UCSD-AML1 (cell line): Measurements from ENCODE around the gene SPACA7.
"Not testable (repeated sequence)": the region's sequence is repeated elsewhere in the genome, so short reads cannot be mapped to it uniquely, and the experiment has no call there.

ENCODE experiments used
- DNase-seq: peaks from one replicate; lab custom pipeline; 2025; ENCODE audit not compliant: unreplicated experiment; lab: John Stamatoyannopoulos, UW

The SPACA7 gene

DNA sequence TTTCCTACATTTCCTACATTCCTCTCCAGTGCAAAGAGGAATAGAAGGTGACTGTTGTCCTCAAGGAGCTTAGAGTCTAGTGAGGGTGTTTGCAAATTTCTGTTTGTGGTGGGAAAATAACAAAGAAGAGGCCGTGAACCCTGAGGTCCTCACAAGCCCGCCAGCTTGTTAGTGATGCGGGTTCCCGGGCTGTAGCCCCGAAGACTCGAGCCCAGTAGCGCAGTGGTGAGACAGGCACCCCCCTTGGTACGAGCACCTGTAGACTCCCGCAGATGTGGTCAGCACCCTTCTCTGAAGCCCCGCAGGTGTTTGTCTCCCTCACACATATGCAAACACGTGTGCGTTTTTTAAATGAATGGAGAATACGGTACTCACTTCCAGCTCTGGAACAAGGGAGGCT is 26.5 kb upstream of the SPACA7 start:
- no peak for DNase-seq

DNA sequence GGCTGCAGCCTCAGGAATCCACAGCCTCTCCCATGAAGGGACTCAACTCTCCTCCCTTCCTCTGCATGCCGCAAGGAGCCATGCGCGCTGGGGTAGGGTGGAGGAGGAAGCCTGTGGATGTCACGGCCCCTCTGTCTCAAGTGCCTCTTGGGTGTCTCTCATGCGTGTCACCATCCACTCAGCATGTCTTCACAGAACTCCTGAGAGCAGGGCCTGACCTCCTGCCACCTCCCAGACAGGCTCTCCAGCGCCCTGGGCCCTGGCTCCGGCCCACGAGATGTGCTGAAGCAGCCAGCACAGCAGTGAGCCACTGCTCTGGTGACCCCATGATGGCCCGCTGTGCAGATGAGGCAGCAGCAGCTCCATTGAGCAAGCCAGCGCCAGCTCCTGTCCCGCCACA is 25.9 kb upstream of the SPACA7 start:
- no peak for DNase-seq

GRCh38 chr13:112351825-112352224 is 24.3 kb upstream of the SPACA7 start:
- no peak for DNase-seq

DNA sequence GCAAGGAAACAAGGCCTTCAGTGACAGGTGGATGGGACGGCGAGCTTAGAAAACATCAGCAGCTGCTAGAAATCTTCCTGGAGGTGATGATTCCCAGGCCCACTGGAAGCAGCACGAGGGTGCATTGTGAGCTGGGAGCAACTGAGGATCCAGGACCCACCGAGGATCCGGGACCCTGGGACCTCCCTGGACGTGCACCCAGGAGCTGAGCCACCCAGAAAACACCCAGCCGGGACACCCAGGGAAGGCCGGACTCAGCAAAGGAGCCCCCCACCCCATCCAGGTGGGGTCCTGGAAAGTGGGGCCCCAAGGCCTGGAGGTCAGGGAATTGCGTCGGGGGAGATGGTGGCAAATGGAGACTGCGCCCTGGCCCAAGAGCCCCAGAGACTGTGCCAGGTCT is 22.3 kb upstream of the SPACA7 start:
- DNase-seq: no peak

- DNase-seq: no peak
Observed at GRCh38 chr13:112354330-112355273, 21.6 kb upstream of the SPACA7 start.

- no peak for DNase-seq
Observed at GRCh38 chr13:112355274-112355838, 20.8 kb upstream of the SPACA7 start.

- DNase-seq: no peak
Observed at GRCh38 chr13:112356190-112356589, 20.0 kb upstream of the SPACA7 start.

GRCh38 chr13:112358156-112358555 is 18.0 kb upstream of the SPACA7 start:
- no peak for DNase-seq

DNA sequence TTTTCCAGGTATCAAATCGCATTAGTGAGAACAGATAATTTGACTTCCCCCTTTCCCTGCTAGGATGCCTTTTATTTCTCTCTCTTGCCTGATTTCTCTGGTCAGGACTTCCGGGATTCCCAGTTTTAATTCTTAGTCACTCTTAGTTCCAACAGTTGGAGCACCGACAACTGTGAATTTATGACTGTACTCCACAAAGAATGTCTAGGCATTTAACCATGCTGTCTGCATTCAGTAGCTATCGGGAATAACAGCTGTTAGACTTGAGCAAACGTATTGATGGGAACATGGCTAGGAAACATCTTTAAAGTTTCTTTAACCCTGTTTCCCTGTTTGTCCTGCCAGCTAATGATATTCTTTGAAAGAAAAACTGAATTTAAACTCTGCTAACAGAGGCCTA is 14.1 kb upstream of the SPACA7 start:
- no peak for DNase-seq

DNA sequence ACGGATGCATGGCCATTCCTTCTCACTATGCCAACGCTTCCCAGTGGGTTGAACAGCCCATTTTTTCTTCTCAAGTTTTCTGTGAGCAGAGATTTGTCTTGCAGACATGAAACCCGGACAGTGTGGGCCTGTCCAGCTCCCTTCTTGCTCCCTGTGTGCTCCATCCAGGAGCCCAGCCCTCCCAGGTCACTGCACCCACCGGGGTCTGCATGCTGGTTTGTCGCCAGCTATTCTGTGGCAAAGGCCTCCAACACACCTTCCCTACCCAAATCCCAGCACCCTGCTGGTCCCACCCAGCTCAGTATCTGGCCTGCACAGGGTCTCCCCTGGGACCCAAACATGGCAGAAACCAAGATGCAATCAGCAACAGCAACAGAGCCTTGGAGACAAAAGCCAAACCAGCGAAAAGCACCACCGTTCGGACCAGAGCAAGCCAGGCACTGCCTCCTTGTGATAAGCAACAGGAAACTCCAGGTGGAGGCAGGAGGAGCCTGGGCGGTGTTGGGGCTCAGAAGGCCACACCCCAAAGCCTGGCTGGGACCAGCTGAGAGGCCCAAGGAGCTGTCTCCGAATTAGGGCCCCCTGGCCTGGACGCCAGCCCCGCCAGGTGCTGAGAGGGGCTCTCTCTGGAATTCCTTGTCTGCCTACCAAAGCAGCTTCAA is 12.2 kb upstream of the SPACA7 start:
- no peak for DNase-seq

DNA sequence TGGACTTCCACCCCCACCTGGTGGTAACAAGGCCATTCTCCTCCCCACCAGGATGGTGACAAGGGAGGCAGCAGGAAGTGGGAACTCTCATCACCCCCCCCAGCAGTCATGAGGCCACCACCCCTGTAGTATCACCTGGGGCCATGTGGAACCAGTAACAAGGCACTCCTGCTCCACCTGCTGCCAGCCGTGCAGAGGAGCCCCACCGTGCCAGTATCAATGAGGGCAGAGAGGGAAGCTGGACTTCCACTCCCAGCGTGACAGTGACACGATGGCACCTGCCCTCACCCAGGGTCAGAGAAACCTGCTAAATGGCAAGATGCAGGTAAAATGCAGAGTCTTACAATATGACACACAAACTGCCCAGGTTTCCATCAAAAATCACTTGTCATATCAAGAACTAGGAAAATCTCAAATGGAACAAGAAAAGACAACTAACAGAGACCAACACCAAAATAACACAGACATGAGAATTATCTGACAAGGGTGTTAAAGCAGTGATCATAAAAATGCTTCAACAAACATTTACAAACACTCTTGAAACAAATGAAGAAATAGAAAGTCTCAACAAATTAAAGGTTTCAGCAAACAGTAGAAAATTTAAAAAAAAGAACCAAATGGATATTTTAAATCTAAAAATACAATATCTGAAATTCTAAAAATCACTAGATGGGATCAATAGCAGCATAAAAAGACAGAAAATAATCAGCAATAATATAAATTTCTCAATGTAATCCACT is 9.1 kb upstream of the SPACA7 start:
- no peak for DNase-seq

DNA sequence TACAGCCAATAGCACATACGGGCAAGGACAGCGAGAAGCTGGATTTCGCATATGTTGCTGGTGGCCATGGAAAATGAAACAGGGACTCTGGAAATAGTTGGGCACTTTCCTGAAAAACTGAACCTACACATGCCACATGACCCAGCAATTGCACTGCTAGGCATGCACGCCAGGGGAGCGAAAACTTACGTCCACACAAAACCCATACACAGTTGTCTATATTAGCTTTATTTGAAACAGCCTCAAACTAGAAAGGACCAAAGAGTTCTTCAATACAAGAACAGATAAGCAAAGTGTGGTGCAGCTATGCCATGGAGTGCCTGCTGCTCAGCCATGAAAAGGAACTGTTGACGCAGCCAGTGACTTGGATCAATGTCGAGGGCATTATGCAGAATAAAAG is 7.3 kb upstream of the SPACA7 start:
- DNase-seq: no peak

- no peak for DNase-seq
Observed at GRCh38 chr13:112370311-112370710, 5.8 kb upstream of the SPACA7 start.

GRCh38 chr13:112374271-112374670 is 1.9 kb upstream of the SPACA7 start:
- DNase-seq: no peak

DNA sequence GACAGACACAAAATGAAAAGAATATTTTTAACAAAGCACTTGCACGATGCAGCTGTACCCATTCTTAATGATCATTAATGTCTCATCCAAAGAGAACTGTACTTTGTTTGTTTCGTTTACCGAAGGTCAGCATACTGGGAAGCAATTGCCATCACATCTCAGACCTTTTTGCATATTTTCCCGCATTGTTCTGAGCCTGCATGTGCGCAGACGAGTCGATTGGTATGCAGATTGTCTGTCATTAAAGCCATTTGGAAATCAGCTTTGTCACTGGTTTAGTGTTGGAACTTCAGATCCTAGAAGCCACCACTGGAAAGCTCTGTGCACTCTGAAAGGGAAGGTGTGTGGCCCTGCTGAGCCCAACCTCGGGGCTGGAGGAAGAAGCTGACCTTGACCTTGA is 15.6 kb downstream of the SPACA7 start:
- no peak for DNase-seq

DNA sequence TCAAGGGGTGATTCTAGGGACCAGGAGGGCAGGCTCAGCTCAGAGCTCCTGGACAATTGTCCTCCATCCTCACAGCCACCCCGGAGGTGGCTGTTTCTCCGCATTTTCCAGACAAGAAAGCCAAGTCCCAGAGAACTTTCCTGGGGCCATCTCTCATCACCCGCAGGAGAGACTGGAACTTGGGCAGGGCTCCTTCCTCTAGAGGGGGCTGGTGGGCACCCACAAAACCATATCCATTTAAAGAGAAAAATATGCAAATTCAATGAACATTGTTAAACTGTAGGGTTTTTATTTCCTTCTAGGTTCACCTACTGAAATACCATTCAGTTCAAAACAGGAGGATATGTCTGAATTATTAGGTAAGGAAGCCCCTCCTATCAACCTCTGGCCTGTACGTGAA is 16.6 kb downstream of the SPACA7 start:
- DNase-seq: no peak

- not testable (repeated sequence) for DNase-seq
Observed at GRCh38 chr13:112395022-112395421, 18.9 kb downstream of the SPACA7 start.

DNA sequence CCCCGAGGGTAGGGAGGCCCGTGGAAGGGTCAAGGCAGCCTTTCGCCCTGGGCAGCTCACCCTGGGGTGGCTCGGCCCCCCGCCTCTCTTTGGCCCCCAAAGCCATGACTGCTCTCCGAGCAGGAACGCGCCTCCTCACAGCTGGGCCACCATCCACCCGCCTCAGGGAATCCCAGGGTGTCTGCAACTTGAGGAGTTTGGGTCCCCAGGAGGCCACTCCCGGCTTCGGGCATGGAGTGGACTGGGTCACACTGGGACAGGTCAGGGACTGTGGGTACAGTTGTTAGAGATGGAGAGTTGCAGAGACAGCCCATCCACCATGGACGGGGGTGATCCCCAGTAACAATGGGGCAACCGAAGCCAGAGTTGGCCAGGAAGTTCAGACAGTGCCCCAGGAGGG is 19.8 kb downstream of the SPACA7 start:
- DNase-seq: not testable (repeated sequence)

GRCh38 chr13:112397108-112397507 is 21.0 kb downstream of the SPACA7 start:
- DNase-seq: no peak

DNA sequence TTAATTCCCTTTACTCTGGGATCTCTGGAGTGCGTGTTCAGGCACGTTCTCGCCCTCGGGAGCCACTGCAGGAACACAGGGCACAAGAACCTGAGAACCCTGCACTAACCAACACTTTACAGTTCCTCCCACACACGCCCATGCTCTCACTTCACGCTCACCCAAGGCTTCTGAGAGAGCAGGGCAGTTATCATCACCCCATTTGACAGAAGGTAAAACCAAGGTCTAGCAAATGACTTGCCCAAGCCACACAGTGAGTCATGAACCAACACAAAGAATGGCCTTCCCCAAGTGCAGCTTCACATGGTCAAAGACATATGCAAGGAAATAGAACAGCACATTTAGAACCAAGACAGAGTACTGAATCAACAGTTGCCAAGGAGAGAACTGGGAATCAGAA is 22.2 kb downstream of the SPACA7 start:
- DNase-seq: not testable (repeated sequence)

DNA sequence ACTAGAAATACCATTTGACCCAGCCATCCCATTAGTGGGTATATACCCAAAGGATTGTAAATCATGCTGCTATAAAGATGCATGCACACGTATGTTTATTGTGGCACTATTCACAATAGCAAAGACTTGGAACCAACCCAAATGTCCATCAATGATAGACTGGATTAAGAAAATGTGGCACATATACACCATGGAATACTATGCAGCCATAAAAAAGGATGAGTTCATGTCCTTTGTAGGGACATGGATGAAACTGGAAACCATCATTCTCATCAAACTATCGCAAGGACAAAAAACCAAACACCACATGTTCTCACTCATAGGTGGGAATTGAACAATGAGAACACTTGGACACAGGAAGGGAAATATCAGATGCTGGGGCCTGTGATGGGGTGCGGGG is 33.7 kb downstream of the SPACA7 start:
- not testable (repeated sequence) for DNase-seq
